ENCODE results near the gene AHNAK. TPM values are rescaled to one million over a fixed set of nuclear protein-coding genes. Genes with fewer than 3 reads are reported as not detected.

Gene AHNAK
- polyA plus RNA-seq, 2 of the 4 experiments (the other 2 are of a cell fraction) = 43.3 to 82.0 TPM

GRCh38 chr11:62390722-62391121 is 155.9 kb downstream of the AHNAK start:
- ChIA-PET POLR2A (no interaction called here), CTCF (interaction anchor here (0.8 to 8.3 kb wide), 13 partner anchors 7 to 174 kb away, joined by 3 to 201 read pairs (median 7); partner anchors contain the start of gene AHNAK)
- no peak for FAIRE-seq
- 95% methylated on average over 1 of the region's 1 CpG for whole genome bisulfite sequencing (ENCODE audit: missing lambda C conversion rate)
- Histone ChIP-seq H3K4me1 (peaks cover 18% of the 10 kb centered on the region), H3K27ac (no peak overlapping the region), H3K9me3 (no peaks in the 10 kb centered on the region), H3K4me2 (no peak overlapping the region), H3K4me3 (no peak overlapping the region)
- TF ChIP-seq HDAC2 (IDR thresholded peaks at IDR 0.05) (no peak), RCOR1 (IDR thresholded peaks at IDR 0.05; ENCODE audit: low read depth, low read length) (no peak), FOSL2 (IDR thresholded peaks at IDR 0.05) (no peak), FOSL2 (CRISPR knock-in tag; IDR thresholded peaks at IDR 0.05) (no peak), NPAS2 (CRISPR knock-in tag; IDR thresholded peaks at IDR 0.05; ENCODE audit: borderline replicate concordance) (no peak), KDM5A (IDR thresholded peaks at IDR 0.05) (no peak)
- ATAC-seq = no peak
- DNase-seq (ENCODE audit: low read depth in 1 of 2, low spot score in 1 of 2) = no peak

DNA sequence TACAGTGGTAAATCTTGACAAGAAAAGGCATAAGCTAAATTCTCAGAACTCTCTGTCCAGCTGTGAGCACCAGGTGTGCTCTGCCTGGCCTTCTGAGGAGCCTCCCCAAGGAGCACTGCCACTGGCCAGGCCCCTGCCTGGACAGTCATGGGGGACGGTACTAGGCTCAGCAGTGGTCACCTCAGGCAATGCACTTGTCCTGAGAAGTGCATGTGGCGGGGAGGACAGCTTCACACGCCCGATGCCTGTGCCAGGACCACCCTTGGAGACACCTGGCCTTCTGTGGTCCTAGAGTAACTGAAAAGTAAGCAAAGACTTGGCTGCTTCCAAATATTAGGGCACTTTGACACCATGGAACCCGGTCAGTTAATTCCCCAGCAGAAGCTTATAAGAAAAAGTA is 156.4 kb downstream of the AHNAK start:
- 73% methylated on average over 5 of the region's 5 CpGs for WGBS (ENCODE audit: missing lambda C conversion rate)
- TF ChIP-seq NR3C1 (IDR thresholded peaks at IDR 0.05) (no peak), NPAS2 (CRISPR knock-in tag; IDR thresholded peaks at IDR 0.05; ENCODE audit: borderline replicate concordance) (no peak), CHD4 (IDR thresholded peaks at IDR 0.05; ENCODE audit: borderline replicate concordance) (no peak), FOSB (CRISPR knock-in tag; IDR thresholded peaks at IDR 0.05) (no peak), FOXS1 (CRISPR knock-in tag; IDR thresholded peaks at IDR 0.05) (no peak), MAZ (IDR thresholded peaks at IDR 0.05; ENCODE audit: borderline replicate concordance, low read depth, low read length) (no peak), ZSCAN20 (CRISPR knock-in tag; IDR thresholded peaks at IDR 0.05) (no peak), KDM1A (IDR thresholded peaks at IDR 0.05; ENCODE audit: low read depth) (no peak), RNF2 (IDR thresholded peaks at IDR 0.05; ENCODE audit: borderline replicate concordance, low read depth) (no peak), ELK1 (IDR thresholded peaks at IDR 0.05; ENCODE audit: low read depth, low read length) (no peak)
- Histone ChIP-seq H3K4me3 (no peak overlapping the region), H3K9me3 (no peaks in the 10 kb centered on the region), H3K4me1 (peaks cover 14% of the 10 kb centered on the region), H3K4me2 (no peak overlapping the region), H3K27ac (no peak overlapping the region)
- FAIRE-seq = no peak
- DNase-seq (ENCODE audit: low read depth in 1 of 2, low spot score in 1 of 2) = no peak
- no peak for ATAC-seq
- POLR2A ChIA-PET = no interaction called here
- CTCF ChIA-PET = interaction anchor here (0.7 to 8.3 kb wide), 12 partner anchors 9 to 180 kb away, joined by 3 to 201 read pairs (median 8); partner anchors contain the start of gene AHNAK

- H3K4me3 ChIP-seq = no peak overlapping the region
- POLR2A ChIA-PET = no interaction called here
- H3K4me1 ChIP-seq = peaks cover 12% of the 10 kb centered on the region
- no peak overlapping the region for H3K27ac ChIP-seq
- H3K4me2 ChIP-seq = no peak overlapping the region
- H3K9me3 ChIP-seq = no peaks in the 10 kb centered on the region
- CTCF ChIA-PET = interaction anchor here (1.1 to 2.2 kb wide), 3 partner anchors 17 to 154 kb away, joined by 3 to 9 read pairs (median 6); no protein-coding TSS in a partner anchor
- TF ChIP-seq, protein P1, sequence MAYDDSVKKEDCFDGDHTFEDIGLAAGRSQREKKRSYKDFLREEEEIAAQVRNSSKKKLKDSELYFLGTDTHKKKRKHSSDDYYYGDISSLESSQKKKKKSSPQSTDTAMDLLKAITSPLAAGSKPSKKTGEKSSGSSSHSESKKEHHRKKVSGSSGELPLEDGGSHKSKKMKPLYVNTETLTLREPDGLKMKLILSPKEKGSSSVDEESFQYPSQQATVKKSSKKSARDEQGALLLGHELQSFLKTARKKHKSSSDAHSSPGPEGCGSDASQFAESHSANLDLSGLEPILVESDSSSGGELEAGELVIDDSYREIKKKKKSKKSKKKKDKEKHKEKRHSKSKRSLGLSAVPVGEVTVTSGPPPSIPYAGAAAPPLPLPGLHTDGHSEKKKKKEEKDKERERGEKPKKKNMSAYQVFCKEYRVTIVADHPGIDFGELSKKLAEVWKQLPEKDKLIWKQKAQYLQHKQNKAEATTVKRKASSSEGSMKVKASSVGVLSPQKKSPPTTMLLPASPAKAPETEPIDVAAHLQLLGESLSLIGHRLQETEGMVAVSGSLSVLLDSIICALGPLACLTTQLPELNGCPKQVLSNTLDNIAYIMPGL (CRISPR knock-in tag; IDR thresholded peaks at IDR 0.05; ENCODE audit: borderline replicate concordance) = no peak
- TF ChIP-seq JUN (IDR thresholded peaks at IDR 0.05) (no peak), RNF2 (IDR thresholded peaks at IDR 0.05; ENCODE audit: borderline replicate concordance, low read depth) (no peak), KDM1A (IDR thresholded peaks at IDR 0.05; ENCODE audit: low read depth) (no peak), EHF (CRISPR knock-in tag; IDR thresholded peaks at IDR 0.05) (no peak), CHD4 (IDR thresholded peaks at IDR 0.05; ENCODE audit: borderline replicate concordance) (no peak), FOSL2 (IDR thresholded peaks at IDR 0.05) (no peak), FOSL2 (CRISPR knock-in tag; IDR thresholded peaks at IDR 0.05) (no peak), NFE2L2 (conservative IDR thresholded peaks at IDR 0.05; ENCODE audit: low read length) (no peak), TP53 (CRISPR knock-in tag; IDR thresholded peaks at IDR 0.05) (no peak), MYC (IDR thresholded peaks at IDR 0.05; ENCODE audit: borderline replicate concordance, low read length) (no peak)
- TF ChIP-seq, protein P2, sequence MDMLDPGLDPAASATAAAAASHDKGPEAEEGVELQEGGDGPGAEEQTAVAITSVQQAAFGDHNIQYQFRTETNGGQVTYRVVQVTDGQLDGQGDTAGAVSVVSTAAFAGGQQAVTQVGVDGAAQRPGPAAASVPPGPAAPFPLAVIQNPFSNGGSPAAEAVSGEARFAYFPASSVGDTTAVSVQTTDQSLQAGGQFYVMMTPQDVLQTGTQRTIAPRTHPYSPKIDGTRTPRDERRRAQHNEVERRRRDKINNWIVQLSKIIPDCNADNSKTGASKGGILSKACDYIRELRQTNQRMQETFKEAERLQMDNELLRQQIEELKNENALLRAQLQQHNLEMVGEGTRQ (IDR thresholded peaks at IDR 0.05) = no peak
- TF ChIP-seq, protein P3, sequence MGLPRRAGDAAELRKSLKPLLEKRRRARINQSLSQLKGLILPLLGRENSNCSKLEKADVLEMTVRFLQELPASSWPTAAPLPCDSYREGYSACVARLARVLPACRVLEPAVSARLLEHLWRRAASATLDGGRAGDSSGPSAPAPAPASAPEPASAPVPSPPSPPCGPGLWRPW (IDR thresholded peaks at IDR 0.05) = no peak
- TF ChIP-seq, protein P4, sequence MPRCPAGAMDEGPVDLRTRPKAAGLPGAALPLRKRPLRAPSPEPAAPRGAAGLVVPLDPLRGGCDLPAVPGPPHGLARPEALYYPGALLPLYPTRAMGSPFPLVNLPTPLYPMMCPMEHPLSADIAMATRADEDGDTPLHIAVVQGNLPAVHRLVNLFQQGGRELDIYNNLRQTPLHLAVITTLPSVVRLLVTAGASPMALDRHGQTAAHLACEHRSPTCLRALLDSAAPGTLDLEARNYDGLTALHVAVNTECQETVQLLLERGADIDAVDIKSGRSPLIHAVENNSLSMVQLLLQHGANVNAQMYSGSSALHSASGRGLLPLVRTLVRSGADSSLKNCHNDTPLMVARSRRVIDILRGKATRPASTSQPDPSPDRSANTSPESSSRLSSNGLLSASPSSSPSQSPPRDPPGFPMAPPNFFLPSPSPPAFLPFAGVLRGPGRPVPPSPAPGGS (IDR thresholded peaks at IDR 0.05) = no peak
- FAIRE-seq (no peak), DNase-seq (ENCODE audit: low read depth in 1 of 2, low spot score in 1 of 2) (no peak), ATAC-seq (no peak)
- WGBS (ENCODE audit: missing lambda C conversion rate) = 87% methylated on average over 11 of the region's 11 CpGs
Measured at GRCh38 chr11:62388999-62389398, 157.6 kb downstream of the AHNAK start.

Measured in A549 (cell line).